Measurements from ENCODE around the gene PDX1.

The PDX1 gene

DNA sequence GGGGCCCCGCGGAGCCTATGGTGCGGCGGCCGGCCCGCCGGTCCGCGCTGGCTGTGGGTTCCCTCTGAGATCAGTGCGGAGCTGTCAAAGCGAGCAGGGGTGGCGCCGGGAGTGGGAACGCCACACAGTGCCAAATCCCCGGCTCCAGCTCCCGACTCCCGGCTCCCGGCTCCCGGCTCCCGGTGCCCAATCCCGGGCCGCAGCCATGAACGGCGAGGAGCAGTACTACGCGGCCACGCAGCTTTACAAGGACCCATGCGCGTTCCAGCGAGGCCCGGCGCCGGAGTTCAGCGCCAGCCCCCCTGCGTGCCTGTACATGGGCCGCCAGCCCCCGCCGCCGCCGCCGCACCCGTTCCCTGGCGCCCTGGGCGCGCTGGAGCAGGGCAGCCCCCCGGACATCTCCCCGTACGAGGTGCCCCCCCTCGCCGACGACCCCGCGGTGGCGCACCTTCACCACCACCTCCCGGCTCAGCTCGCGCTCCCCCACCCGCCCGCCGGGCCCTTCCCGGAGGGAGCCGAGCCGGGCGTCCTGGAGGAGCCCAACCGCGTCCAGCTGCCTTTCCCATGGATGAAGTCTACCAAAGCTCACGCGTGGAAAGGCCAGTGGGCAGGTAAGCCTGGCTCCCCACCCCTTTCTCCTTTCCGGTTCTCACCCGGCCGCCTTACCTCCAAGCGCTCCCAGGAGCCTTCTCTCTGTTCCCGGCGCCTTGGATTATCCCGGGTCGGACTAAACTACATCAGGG is at the start of gene PDX1:
Gene PDX1, plus strand, starts transcription at position 67 of the 743 bp plus-strand sequence. Its CDS starts 139 bp downstream, at position 206.
- no peak for DNase-seq

DNA sequence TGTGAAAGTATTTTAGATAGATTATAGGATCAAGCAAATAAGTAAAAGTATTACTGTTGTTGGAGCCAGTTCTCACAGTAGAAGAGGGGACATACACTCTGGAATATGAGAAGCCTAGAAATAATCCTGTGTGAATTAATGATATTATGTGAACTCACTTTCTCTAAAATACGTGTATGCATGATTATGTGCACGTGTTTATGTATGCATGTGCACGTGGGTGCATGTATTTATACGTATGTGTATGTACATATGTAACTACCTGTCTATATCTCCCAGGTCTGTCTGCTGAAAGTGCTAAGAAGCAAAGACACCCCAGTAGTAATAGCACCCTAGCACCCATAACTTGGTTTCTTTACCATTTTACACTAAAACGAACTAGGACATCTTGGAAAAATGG is 41.5 kb upstream of the PDX1 start:
- DNase-seq: no peak

DNA sequence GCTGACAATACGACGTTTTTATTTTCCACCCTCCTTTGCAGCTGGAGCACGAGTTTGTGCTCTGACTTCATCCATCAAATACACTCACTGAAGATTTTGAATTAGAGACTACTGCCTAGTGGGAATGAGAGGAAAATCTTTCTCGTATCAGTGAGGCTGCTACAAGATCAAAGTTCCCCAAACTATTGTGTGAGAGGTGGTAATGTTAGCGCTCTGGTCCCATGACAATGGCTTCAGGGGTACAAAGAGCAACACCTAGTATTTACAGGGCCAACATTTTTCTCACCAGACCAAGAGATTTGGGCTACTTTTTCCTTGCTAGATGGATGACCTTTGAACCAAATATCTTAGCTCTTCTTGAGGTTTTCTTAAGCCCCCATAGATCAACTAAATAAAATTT is 30.3 kb upstream of the PDX1 start:
- no peak for DNase-seq

DNA sequence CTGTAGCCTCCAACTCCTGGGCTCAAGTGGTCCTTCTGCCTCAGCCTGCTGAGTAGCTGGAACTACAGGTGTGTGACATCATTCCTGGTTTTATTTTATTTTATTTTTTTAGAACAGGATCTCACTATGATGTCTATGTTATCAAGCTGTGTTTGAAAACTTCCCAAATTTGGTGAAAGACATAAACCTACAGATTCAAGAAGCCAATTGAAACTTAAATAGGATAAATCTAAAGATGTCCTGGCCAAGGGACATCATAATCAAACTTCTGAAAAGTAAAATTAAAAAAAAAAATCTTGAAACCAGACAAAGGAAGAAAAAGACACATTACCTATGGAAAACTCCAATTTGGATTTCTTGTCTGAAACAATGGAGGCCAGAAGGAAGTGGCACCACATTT is 23.1 kb upstream of the PDX1 start:
- DNase-seq: no peak

DNA sequence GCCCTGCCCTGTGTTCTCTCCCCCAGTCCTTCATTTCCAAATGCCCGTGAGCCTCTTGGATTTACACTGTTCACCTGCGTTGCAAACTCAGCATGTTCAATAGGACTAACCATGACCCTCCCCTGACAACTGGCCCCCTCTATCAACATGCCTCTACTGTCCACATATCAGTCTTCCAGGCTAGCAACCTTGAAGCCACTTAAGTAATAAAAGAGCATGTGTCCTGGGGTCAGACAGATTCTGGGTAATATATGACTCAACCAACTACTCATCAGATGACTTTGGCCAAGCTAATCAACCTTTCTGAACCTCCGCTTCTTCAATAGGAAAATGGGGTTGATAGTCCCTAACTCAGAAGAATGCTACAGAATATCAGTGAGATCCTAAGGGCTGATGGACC is 15.1 kb upstream of the PDX1 start:
- no peak for DNase-seq

DNA sequence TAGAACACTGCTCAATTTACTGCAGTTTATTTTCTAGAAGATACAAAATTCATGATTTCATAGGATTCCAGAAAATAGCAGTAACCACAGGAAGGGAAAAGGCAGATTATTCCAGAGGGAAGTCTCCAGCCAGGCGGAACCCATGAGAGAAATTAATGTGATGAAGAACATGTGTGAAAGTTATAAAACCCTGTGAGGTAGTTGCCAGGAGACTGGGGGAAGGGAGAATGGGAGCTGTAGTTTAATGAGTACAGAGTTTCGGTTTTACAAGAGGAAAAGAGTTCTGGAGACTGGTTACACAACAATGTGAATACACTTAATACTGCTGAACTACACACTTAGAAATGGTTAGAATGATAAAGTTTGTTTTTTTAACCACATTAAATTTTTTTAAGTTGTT is 14.2 kb upstream of the PDX1 start:
- DNase-seq: no peak

DNA sequence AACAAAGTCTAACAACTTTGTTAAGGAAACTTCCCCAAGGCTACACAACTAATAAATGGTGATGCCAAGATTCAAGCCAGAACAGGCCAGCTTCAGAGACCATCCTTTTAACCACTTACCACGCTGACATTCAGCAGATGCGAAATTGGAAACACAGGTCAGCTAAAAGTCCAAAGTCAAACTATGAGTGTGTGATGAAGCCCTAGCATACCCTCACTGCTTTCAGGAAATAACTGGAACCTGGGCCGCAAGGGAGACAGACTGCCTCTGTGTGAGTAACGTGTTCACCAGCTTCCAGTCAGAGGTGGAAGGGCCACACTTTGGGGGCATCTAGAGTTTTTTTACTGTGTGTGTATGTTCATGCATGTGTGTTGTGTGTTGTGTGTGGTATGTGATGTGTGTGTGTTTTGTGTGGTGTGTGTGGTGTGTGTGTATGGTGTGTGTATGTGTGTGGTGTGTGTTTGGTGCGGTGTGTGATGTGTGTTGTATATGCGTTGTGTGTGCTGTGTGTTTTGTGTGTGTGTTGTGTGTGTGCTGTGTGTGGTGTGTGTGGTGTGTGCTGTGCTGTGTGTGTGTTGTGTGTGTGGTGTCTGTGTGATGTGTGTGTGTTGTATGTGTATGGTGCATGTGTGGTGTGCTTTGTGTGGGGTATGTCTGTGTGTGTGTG is 12.5 kb upstream of the PDX1 start:
- DNase-seq: no peak

DNA sequence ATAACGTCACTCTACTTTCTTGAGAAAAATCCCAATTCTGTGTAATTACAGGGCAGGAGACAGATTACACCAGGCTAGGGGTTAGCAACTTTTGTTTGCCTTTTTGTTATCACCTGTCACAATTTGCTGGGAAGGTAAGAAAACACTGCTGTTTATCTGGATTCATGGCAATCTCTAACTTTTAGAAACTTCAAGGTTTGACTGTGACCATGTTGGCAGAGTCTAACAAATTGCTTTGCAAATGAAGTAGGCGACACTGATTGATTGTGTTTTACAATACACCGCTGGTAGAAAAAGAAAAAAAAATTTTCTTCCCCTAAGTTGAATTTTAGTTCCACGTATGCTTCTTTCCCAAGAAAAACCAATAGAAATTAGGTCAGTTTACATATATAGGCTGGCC is 10.4 kb upstream of the PDX1 start:
- no peak for DNase-seq

DNA sequence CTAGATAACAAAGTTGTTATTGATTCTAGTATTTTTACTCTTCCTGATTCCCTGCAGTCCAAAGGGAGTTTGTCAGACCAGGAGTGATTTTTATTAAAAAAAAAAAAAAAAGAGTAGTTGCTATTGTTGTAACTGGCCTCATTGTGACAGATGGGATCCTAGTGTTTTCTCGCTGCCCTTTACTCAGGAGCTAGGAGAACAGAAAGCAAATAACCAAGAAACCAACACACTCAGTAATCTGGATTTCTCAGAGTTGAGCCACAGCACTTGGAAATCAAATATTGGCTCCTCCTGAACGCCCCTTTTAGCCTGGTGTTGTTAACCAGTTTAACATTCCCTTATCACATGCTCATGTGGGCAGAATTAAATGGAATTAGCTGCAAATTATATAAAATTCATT is 8.3 kb upstream of the PDX1 start:
- no peak for DNase-seq

DNA sequence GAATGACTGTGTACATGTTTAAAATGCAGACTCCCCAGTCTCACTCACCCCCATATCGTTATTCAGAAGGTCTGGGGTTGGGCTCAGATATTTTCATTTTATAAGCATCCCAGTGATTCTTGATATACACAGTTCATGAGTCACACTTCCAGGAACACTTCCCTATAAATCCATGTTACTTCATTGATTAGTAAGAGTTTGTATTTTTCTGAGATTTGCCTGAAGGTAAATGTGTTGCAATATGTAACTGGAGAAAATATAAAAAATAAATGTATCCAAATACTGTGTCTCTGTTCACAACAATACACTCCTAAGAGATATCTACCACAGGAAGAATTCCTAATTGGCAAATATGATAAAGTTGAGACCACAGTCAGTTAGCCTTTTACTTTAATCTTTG is 6.6 kb upstream of the PDX1 start:
- DNase-seq: no peak

DNA sequence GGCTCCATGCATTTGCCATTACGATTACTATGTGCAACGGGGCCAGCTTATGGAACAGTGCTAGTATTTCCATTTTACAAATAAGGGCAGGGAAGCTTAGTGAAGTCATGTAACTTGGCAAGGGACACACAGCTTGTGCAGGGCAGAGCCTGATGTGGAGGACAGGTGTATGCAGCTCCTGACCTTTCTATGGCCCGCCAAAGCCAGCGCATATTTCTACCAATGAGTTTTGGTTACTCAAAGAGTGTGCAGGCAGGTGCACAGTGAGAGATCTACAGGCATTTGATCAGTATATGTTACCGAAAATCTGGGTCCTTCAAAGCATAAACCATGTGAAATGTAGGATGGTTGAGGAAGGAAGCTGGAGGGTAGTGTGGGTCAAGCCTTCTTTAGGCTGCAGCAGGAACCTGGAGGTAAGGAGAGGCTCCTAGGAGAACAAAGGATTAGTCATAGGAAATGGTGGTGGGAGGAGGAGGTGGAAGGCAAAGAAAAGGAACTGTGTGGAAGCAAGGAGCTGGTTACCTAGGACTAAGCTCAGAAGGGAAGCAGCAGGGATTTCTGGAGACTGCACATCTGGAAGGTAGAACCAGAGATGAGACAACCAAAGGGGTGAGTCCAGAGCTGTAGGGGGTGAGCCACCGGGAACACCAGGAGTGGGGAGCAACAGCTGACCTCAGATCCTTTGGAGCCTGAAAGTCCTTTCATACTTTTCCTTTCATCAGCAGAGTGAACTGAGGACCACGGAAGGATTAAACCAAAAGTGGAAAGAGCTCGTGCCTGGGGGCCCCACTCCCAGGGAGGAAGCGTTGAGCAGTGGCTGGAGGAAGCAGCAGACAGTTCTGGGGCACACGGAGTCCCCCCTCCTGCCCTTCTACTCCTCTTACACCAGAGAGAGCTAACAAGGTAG is 4.2 kb upstream of the PDX1 start:
- no peak for DNase-seq

DNA sequence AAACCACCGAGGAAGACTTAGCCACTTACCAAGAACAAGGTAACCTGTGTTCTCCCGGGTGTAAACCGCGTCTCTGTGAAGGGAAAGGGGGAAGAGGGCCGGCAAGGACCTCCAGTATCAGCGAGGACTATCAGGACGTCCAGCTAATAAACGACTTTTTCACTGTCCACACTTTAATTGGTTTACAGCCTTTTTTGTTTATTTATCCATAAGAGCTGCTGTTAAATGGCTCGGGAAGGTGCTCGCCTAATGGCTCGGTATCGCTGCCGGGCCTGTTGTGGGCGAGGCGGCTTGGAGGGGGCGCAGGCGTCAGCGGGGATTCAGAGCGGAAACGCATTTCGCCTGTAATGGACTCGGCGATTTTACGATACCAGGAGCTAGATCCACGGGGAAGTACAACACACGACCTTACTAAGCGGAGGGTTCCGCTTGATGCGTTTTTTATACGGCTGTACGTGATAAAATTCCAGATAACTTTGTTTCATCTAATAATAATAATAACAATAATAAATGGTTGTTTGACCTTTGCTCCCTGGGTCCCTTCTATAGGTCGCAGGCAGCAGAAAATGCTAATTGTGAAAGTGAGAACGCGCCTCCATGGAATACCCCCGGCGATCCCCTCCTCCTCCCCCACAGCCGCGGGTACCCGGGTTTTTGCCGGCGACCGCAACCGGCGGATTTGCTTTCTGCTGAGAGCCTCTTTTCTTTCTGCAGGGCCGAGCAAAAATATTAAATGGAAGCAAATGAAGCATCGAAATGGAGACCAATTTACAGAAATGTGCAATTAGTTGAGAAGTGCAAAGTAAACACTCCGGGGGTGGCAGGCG is 2.5 kb upstream of the PDX1 start:
- no peak for DNase-seq

DNA sequence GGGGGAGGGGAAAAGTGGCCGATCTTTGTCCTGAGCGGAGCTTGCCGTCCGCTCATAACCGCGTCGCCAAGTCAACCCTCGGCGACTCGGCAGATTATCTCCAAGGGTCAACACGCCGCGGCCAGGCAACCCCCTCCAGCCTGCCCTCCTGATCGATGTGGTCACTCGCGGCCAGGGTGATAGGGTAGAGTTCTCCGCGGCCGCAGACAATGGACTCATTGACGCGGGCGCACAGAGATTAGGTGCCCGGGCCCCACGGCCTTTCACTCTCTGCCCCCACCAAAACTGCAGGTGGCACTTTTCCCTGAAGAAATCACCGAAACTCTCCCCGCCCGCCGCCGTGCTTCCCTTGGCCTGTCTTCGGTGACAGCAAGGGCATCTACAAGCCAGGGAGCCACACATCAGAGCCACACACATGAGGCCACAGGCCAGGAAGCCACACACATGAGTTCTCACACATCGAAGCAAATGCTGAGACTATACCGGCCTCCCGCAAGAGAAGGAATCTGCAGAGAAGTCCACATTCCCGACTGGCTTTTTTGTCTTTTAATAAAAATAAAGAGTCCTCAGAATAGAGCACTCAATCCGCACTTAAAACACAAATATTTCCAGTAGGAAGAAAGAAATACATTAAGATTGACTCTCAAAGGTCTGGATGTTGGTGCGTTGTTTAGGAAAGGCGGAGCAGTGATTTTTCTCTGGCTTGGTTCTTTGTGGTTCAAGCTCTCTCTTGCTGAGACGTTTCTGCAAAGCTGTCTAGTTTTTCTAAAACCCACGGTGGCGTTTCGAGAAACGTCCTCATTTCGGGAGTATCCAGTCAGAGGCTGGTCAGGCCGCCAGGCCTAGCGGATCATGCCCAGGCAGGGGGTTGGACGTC is 1.5 kb upstream of the PDX1 start:
- no peak for DNase-seq

DNA sequence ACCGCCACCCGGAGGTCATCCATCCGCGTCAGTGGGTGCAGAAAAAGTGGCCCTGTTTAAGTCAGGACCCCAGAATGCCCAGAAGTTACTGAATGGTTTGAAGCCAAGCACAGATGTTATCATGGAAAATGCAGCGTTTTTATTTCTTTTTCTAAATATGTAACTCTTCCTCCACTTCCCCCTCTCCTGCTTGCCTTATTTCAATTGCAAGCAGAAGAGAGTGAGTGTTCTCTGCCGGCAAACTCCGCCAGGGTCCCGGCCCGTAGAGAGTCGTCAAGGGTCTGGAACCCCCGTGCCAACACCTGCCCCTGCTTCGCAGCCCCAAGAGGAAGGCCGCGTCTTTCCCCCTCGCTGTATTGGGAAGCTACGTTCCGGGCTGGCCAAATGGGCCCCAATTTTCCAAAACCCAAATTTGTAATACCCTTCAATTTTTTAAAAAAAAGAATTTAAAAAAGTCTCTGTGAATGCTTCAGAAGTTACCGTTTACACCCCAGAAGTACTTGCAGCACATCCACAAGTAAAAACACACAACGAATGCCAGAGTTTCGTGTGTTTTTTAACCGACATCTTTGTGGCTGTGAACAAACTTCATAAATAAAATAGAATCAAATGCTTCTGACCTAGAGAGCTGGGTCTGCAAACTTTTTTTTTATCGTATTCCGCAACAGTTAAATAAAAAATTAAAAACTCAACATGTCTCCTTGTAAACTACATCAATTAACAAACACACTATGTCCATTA is 712 bp upstream of the PDX1 start:
- no peak for DNase-seq

DNA sequence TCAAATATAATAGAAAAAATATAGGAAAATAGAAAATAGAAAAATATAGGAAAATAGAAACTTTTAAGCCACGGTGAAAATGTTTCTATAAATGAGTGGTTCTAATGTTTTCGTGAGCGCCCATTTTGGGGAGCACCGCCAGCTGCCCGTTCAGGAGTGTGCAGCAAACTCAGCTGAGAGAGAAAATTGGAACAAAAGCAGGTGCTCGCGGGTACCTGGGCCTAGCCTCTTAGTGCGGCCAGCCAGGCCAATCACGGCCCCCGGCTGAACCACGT is 204 bp upstream of the PDX1 start:
- no peak for DNase-seq

DNA sequence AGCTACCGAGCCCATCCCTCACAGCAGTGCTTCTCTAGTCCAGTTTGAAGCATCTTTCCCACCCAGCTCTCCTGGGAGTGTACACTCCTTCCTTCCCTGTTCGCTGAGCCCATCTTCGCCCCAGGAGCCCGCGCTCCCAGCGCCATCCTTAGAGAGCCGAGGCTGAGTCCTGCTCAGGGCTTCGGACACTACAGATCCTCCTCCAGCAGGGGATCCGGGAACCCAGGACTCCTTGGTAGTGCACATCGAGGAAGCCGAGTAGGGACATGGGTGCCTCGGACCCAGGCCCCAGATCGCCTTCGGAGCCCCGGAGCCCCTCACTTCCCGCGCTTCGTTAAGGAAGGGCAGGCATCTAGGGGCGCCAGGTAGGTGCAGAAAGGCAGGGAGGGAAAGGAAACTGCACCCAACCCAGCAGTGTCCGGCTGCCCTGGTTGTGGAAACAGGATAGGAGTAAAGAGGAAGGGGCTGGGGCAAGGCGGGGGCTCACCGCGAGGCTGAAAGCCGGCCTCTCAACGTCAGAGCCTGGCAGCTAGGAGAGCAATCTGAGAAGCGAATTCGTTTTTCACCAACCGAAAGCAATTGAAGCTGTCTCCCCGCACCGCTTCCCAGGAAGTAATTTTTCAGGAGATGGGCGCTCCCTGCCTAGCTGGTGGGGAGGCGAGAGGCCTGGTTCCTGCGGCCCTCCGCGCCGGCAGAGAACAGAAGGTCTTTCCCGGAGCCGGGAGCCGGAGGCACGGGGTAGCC is 1.0 kb downstream of the PDX1 start:
- no peak for DNase-seq

DNA sequence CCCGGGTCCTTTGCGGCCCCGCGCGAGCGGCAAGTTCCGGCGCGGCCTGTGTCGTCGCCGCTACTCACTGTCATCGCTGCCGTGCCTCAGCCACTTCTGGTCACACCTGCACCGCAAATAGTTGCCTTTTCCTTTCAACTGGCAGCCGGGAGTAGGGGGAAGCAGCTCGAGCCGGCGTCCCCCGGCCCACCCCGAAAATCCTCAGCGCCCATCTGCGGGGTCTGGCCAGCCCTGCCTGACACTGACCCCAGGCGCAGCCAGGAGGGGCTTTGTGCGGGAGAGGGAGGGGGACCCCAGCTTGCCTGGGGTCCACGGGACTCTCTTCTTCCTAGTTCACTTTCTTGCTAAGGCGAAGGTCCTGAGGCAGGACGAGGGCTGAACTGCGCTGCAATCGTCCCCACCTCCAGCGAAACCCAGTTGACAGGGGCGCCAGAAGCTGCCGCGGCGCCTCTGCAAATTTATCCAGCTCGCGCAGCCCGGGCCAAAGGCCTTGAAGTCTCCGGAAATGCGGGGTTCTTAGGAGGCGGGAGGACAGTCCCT is 1.7 kb downstream of the PDX1 start:
- DNase-seq: no peak

DNA sequence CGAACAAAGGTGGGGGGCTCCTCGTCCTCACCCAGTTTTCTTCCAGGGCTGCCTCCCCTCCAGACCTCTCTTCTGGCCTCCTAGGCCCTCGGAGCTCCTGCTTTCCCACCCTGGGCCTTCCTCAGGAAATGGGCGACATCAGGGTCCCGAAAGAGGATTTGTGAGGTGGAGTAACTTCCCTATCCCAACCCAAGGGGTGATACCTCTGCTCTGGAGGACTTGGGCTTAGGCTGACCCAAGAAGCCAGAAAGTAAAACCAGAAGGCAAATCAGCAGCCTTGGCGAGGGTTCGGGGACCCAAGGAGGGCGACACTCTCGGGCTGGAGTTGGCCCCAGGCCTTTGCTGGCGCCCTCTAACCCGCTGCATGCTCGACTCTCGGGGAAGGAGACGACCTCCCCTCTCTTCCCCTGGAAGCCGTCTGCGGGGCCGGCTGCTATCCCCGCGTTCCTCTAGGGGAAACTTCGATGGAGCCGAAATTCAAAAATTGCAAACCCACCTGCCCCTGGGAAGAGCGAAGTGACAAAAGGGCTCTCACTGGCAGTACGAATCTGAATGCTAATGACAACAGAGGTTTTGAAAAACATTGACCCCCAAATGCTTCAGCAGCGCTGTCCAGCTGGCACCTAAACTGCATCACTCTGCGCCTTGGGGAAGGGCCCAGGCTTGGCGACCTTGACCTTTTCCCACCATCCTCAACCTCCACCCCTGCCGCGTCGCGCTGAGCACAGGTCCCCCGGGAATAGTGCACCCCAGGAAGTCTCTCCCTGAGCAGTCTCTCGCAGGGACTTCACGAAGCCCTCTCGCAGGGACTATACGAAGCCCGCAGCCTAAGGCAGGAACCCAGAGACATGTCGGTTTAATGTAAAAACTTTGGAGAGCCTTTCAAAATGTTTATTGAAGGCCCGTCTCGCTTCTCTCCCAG is 2.4 kb downstream of the PDX1 start:
- no peak for DNase-seq
